NCI-H510A treated with DMSO at 0.1 percent for 48 hours (cell line): ENCODE results near the gene ANKS6.

Source experiments
- DNase-seq: peaks from one replicate; lab custom pipeline; 2025; lab: John Stamatoyannopoulos, UW

The ANKS6 gene

GRCh38 chr9:98796364-98797101, at the start of gene ANKS6:
Gene ANKS6, minus strand, starts transcription at chr9:98796555. Its CDS starts 64 bp downstream, at chr9:98796491.
- peak; percentile 59 for DNase-seq

GRCh38 chr9:98846081-98846480, 49.7 kb upstream of the ANKS6 start:
- no peak for DNase-seq

- DNase-seq: no peak
These were observed 46.2 kb upstream of the ANKS6 start for GRCh38 chr9:98842510-98842909.

- no peak for DNase-seq
These were observed 43.4 kb upstream of the ANKS6 start for GRCh38 chr9:98839724-98840123.

- DNase-seq: no peak
These were observed 42.7 kb upstream of the ANKS6 start for GRCh38 chr9:98838868-98839565.

GRCh38 chr9:98838155-98838867, 42.0 kb upstream of the ANKS6 start:
- no peak for DNase-seq

GRCh38 chr9:98837516-98837915, 41.2 kb upstream of the ANKS6 start:
- no peak for DNase-seq

- no peak for DNase-seq
These were observed 39.9 kb upstream of the ANKS6 start for GRCh38 chr9:98836206-98836605.

GRCh38 chr9:98834386-98834785, 38.0 kb upstream of the ANKS6 start:
- DNase-seq: no peak

- no peak for DNase-seq
These were observed 37.0 kb upstream of the ANKS6 start for GRCh38 chr9:98833090-98833956.

GRCh38 chr9:98832768-98833089, 36.4 kb upstream of the ANKS6 start:
- DNase-seq: no peak

- no peak for DNase-seq
These were observed 35.3 kb upstream of the ANKS6 start for GRCh38 chr9:98831696-98832095.

GRCh38 chr9:98830554-98830953, 34.2 kb upstream of the ANKS6 start:
- DNase-seq: no peak

- no peak for DNase-seq
These were observed 33.4 kb upstream of the ANKS6 start for GRCh38 chr9:98829766-98830165.

- no peak for DNase-seq
These were observed 30.4 kb upstream of the ANKS6 start for GRCh38 chr9:98826716-98827115.

- DNase-seq: no peak
These were observed 29.1 kb upstream of the ANKS6 start for GRCh38 chr9:98825414-98825813.

- no peak for DNase-seq
These were observed 27.4 kb upstream of the ANKS6 start for GRCh38 chr9:98823666-98824334.

- DNase-seq: no peak
These were observed 26.3 kb upstream of the ANKS6 start for GRCh38 chr9:98822661-98823060.

GRCh38 chr9:98821831-98822230, 25.5 kb upstream of the ANKS6 start:
- no peak for DNase-seq

- no peak for DNase-seq
These were observed 22.9 kb upstream of the ANKS6 start for GRCh38 chr9:98819231-98819630.

GRCh38 chr9:98818764-98819163, 22.4 kb upstream of the ANKS6 start:
- DNase-seq: no peak
